ENCODE results near the gene TLR5. TPM values are rescaled to one million over a fixed set of nuclear protein-coding genes. Genes with fewer than 3 reads are reported as not detected.
A peak's percentile ranks its signal among the peaks of the same experiment; 100 is the strongest.

The TLR5 gene
- total RNA-seq, 2 experiments from 2014 or later, result 0.11 to 0.38 TPM

DNA sequence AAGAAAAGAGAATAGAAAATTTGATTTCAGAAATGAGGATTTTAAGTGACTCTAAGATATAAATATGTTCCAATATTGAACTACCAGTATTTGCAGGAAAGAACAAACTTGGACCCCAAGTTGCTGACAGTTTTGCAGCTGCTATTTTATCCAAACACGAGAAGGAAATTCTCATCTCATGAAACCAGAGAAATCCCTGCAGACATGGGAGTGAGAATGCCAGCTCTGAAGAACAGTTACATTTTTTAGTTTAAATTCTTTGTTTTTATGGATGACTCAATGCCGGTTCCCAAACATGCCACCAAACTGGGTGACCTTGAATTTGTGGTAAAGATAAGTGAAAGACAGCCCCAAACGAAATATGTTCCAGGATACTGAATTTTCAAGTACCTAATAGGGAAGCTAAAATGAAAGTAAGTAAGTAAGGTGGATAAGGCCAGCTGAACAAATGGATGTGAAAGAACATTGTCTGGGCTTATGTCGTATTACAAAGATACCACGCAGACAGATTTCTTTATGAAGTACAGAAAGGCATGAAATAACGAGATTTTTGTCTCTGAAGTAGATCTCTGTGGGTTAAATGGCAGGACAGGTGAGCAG lies 19.9 kb downstream of the TLR5 start:
- H3K27me3 Mint-ChIP-seq, result no peaks in the 10 kb centered on the region
- ChIA-PET POLR2A (interaction anchor here (0.7 to 1.2 kb wide), 2 partner anchors 11 to 33 kb away, joined by 3 read pairs; no protein-coding TSS in a partner anchor), CTCF (interaction anchor here (0.7 to 6.0 kb wide), 47 partner anchors 9 to 658 kb away, joined by 3 to 111 read pairs (median 5); partner anchors contain the start of genes FAM177B, SUSD4 and TLR5)
- H3K4me1 Mint-ChIP-seq (ENCODE audit: low read depth), result peaks cover 7% of the 10 kb centered on the region
- H3K9me3 Mint-ChIP-seq, result no peaks in the 10 kb centered on the region
- ATAC-seq (no peak), DNase-seq (no peak)
- intact Hi-C loops (cut with micrococcal nuclease), result loop anchor here (5.0 to 10.0 kb wide), 2 partner anchors 58 to 331 kb away; no protein-coding TSS in a partner anchor
- H3K4me3 Mint-ChIP-seq, result no peak overlapping the region
- H3K36me3 Mint-ChIP-seq (ENCODE audit: low read depth), result no peaks in the 10 kb centered on the region
- TF ChIP-seq, protein P1, sequence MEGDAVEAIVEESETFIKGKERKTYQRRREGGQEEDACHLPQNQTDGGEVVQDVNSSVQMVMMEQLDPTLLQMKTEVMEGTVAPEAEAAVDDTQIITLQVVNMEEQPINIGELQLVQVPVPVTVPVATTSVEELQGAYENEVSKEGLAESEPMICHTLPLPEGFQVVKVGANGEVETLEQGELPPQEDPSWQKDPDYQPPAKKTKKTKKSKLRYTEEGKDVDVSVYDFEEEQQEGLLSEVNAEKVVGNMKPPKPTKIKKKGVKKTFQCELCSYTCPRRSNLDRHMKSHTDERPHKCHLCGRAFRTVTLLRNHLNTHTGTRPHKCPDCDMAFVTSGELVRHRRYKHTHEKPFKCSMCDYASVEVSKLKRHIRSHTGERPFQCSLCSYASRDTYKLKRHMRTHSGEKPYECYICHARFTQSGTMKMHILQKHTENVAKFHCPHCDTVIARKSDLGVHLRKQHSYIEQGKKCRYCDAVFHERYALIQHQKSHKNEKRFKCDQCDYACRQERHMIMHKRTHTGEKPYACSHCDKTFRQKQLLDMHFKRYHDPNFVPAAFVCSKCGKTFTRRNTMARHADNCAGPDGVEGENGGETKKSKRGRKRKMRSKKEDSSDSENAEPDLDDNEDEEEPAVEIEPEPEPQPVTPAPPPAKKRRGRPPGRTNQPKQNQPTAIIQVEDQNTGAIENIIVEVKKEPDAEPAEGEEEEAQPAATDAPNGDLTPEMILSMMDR (IDR thresholded peaks at IDR 0.05), result no peak
- H3K27ac Mint-ChIP-seq, result no peak overlapping the region

DNA sequence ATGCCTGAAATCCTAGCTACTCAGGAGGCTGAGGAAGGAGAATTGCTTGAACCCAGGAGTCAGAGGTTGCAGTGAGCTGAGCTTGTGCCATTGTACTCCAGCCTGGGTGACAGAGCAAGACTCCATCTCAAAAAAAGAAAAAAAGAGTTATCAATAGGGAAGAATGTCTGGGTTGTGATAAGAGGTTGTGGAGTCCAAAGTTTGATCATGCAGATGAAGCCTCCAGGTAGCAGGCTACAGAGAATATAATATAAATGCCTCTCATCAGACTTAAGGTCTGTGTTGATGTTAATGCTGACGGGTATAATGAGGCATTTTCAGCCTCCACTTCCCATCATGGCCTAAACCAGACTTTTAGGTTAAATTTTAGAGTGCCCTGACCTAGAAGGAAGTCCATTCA lies 24.6 kb downstream of the TLR5 start:
- Mint-ChIP-seq H3K27me3 (no peaks in the 10 kb centered on the region), H3K4me3 (no peak overlapping the region), H3K36me3 (ENCODE audit: low read depth) (no peaks in the 10 kb centered on the region), H3K27ac (no peak overlapping the region), H3K9me3 (no peaks in the 10 kb centered on the region), H3K4me1 (ENCODE audit: low read depth) (peaks cover 2% of the 10 kb centered on the region)
- intact Hi-C loops (cut with micrococcal nuclease), result no loop called here
- DNase-seq (no peak), ATAC-seq (no peak)
- ChIA-PET POLR2A (no interaction called here), CTCF (interaction anchor here (1.3 to 3.7 kb wide), 2 partner anchors 15 to 28 kb away, joined by 4 to 20 read pairs; no protein-coding TSS in a partner anchor)
- TF ChIP-seq, protein P1 (IDR thresholded peaks at IDR 0.05), result no peak

DNA sequence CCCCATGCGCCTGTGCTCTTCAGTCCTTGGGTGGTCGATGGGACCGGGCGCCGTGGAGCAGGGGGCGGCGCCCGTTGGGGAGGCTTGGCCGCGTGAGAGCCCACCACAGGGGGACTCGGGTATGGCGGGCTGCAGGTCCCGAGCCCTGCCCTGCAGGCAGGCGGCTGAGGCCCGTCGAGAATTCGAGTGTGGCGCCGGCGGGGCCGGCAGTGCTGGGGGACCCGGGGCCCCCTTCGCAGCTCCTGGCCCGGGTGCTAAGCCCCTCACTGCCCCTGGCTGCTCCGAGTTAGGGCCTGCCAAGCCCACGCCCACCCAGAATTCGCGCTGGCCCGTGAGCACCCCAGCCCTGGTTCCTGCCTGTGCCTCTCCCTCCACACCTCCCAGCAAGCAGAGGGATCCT lies 26.1 kb downstream of the TLR5 start:
- Mint-ChIP-seq H3K4me3 (no peak overlapping the region), H3K36me3 (ENCODE audit: low read depth) (no peaks in the 10 kb centered on the region), H3K27ac (no peak overlapping the region), H3K4me1 (ENCODE audit: low read depth) (no peaks in the 10 kb centered on the region), H3K27me3 (no peaks in the 10 kb centered on the region), H3K9me3 (no peaks in the 10 kb centered on the region)
- intact Hi-C loops (cut with micrococcal nuclease), result no loop called here
- no peak for DNase-seq
- TF ChIP-seq, protein P1 (IDR thresholded peaks at IDR 0.05), result no peak
- ChIA-PET POLR2A (no interaction called here), CTCF (interaction anchor here (3.7 kb wide), 1 partner anchor 16 kb away, joined by 20 read pairs; no protein-coding TSS in a partner anchor)
- no peak for ATAC-seq

DNA sequence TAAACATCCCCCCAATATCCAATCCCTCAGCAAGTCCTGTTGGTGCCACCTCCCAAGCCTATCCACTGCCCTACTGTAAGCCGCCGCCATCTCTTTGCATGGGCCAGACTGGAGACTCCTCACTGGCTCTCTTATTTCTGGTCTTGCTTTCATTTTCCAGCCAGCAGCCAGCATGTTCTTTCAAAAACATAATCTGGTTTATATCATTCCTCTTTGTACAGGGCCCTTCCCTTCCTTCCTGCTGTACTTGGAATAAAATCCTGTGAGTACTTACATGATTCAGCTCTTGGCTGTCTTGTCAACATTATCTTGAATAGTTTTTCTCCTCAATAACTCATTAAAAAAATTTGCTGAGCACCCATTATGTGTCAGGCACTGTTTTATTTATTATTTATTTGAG lies 28.2 kb downstream of the TLR5 start:
- peaks cover 12% of the 10 kb centered on the region for H3K4me1 Mint-ChIP-seq (ENCODE audit: low read depth)
- intact Hi-C loops (cut with micrococcal nuclease), result no loop called here
- DNase-seq (no peak), ATAC-seq (no peak)
- no peaks in the 10 kb centered on the region for H3K36me3 Mint-ChIP-seq (ENCODE audit: low read depth)
- no peak overlapping the region for H3K27ac Mint-ChIP-seq
- TF ChIP-seq, protein P1 (IDR thresholded peaks at IDR 0.05), result no peak
- no peaks in the 10 kb centered on the region for H3K9me3 Mint-ChIP-seq
- CTCF ChIA-PET, result interaction anchor here (1.4 to 4.0 kb wide), 5 partner anchors 9 to 33 kb away, joined by 3 to 30 read pairs (median 9); no protein-coding TSS in a partner anchor
- H3K4me3 Mint-ChIP-seq, result no peak overlapping the region
- POLR2A ChIA-PET, result no interaction called here
- no peaks in the 10 kb centered on the region for H3K27me3 Mint-ChIP-seq

DNA sequence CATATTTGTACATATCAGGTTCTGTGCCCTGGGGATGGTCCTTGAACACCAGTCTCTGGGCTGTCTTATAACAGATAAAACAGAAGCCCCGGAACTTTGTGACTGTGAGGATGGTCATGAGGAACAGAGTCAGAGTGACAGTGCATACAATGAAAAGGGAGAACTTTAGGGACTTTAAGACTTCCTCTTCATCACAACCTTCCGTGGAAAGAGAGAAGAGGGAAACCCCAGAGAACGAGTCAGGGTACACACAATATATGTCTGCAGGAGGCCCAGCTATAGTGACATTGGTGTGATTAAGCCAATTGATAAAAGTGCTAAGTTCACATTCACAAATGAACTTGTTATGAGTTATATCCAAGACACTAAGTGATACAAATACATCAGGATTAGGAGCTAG lies 32.1 kb downstream of the TLR5 start:
- intact Hi-C loops (cut with micrococcal nuclease), result no loop called here
- Mint-ChIP-seq H3K4me3 (no peak overlapping the region), H3K27me3 (peaks cover 4% of the 10 kb centered on the region), H3K36me3 (ENCODE audit: low read depth) (no peaks in the 10 kb centered on the region), H3K27ac (no peak overlapping the region), H3K4me1 (ENCODE audit: low read depth) (peaks cover 17% of the 10 kb centered on the region), H3K9me3 (no peaks in the 10 kb centered on the region)
- DNase-seq, result no peak
- CTCF ChIA-PET, result interaction anchor here (0.6 to 1.3 kb wide), 3 partner anchors 13 to 23 kb away, joined by 3 to 11 read pairs (median 3); no protein-coding TSS in a partner anchor
- POLR2A ChIA-PET, result no interaction called here
- peak; percentile 49 for ATAC-seq
- TF ChIP-seq, protein P1 (IDR thresholded peaks at IDR 0.05), result no peak

All from activated CD8-positive, alpha-beta T cell treated with anti-CD3 and anti-CD28 coated beads for 36 hours (primary cell).